ENCODE measurements around the gene SIPA1L3.

The SIPA1L3 gene

GRCh38 chr19:38155453-38155852 is 248.4 kb downstream of the SIPA1L3 start:
- no peak for DNase-seq (ENCODE audit: low read depth)

GRCh38 chr19:38158730-38159129 is 251.7 kb downstream of the SIPA1L3 start:
- DNase-seq (ENCODE audit: low read depth): no peak

- no peak for DNase-seq (ENCODE audit: low read depth)
These were observed 255.1 kb downstream of the SIPA1L3 start for GRCh38 chr19:38162094-38162493.

GRCh38 chr19:38162632-38163031 is 255.6 kb downstream of the SIPA1L3 start:
- no peak for DNase-seq (ENCODE audit: low read depth)

GRCh38 chr19:38163419-38164290 is 256.6 kb downstream of the SIPA1L3 start:
- no peak for DNase-seq (ENCODE audit: low read depth)

GRCh38 chr19:38164526-38164925 is 257.5 kb downstream of the SIPA1L3 start:
- no peak for DNase-seq (ENCODE audit: low read depth)

GRCh38 chr19:38165335-38165734 is 258.3 kb downstream of the SIPA1L3 start:
- DNase-seq (ENCODE audit: low read depth): no peak

- DNase-seq (ENCODE audit: low read depth): no peak
These were observed 261.6 kb downstream of the SIPA1L3 start for GRCh38 chr19:38168637-38169036.

GRCh38 chr19:38170334-38170733 is 263.3 kb downstream of the SIPA1L3 start:
- no peak for DNase-seq (ENCODE audit: low read depth)

- DNase-seq (ENCODE audit: low read depth): no peak
These were observed 265.0 kb downstream of the SIPA1L3 start for GRCh38 chr19:38172001-38172400.

- DNase-seq (ENCODE audit: low read depth): no peak
These were observed 266.5 kb downstream of the SIPA1L3 start for GRCh38 chr19:38173291-38174041.

GRCh38 chr19:38175422-38175821 is 268.4 kb downstream of the SIPA1L3 start:
- no peak for DNase-seq (ENCODE audit: low read depth)

- no peak for DNase-seq (ENCODE audit: low read depth)
These were observed 273.1 kb downstream of the SIPA1L3 start for GRCh38 chr19:38180071-38180470.

- DNase-seq (ENCODE audit: low read depth): no peak
These were observed 275.7 kb downstream of the SIPA1L3 start for GRCh38 chr19:38182536-38183210.

- no peak for DNase-seq (ENCODE audit: low read depth)
These were observed 276.4 kb downstream of the SIPA1L3 start for GRCh38 chr19:38183251-38183897.

- DNase-seq (ENCODE audit: low read depth): no peak
These were observed 277.8 kb downstream of the SIPA1L3 start for GRCh38 chr19:38184815-38185214.

GRCh38 chr19:38185562-38185961 is 278.6 kb downstream of the SIPA1L3 start:
- DNase-seq (ENCODE audit: low read depth): no peak

- DNase-seq (ENCODE audit: low read depth): no peak
These were observed 283.1 kb downstream of the SIPA1L3 start for GRCh38 chr19:38190061-38190460.

GRCh38 chr19:38190793-38191192 is 283.8 kb downstream of the SIPA1L3 start:
- DNase-seq (ENCODE audit: low read depth): no peak

- DNase-seq (ENCODE audit: low read depth): no peak
These were observed 284.7 kb downstream of the SIPA1L3 start for GRCh38 chr19:38191747-38192146.

- DNase-seq (ENCODE audit: low read depth): no peak
These were observed 286.4 kb downstream of the SIPA1L3 start for GRCh38 chr19:38193445-38193844.

- DNase-seq (ENCODE audit: low read depth): no peak
These were observed 287.2 kb downstream of the SIPA1L3 start for GRCh38 chr19:38194061-38194701.

All from stimulated activated CD8-positive, alpha-beta memory T cell treated with anti-CD3 and anti-CD28 coated beads, Interleukin-7, amount 100 ng/mL, for 24 hours (primary cell).